IPS-20b (cell line): ENCODE measurements around the gene TFDP1.
"Not testable (repeated sequence)": the region's sequence is repeated elsewhere in the genome, so short reads cannot be mapped to it uniquely, and the experiment has no call there.

Experiments
- H3K27ac ChIP-seq: one replicate; pipeline ENCODE4 v1.5.1; 2013; ENCODE audit warnings: low read length
- H3K27me3 ChIP-seq: 2 replicates; pipeline ENCODE4 v1.6.1; 2013; ENCODE audit warnings: mild to moderate bottlenecking, low read length, inconsistent platforms; ENCODE audit not compliant: insufficient read depth
- H3K36me3 ChIP-seq: 2 replicates; pipeline ENCODE4 v1.6.1; 2013; ENCODE audit warnings: low read depth, mild to moderate bottlenecking, inconsistent platforms, low read length, moderate library complexity; ENCODE audit not compliant: insufficient read depth
- H3K4me1 ChIP-seq: 2 replicates; pipeline ENCODE4 v1.6.1; 2013; ENCODE audit warnings: mild to moderate bottlenecking, control low read depth, inconsistent platforms, low read length, moderate library complexity; ENCODE audit not compliant: insufficient read depth
- H3K4me3 ChIP-seq: 2 replicates; pipeline ENCODE4 v1.5.1; 2013; ENCODE audit warnings: mild to moderate bottlenecking, low read length, inconsistent platforms
- H3K9ac ChIP-seq: 2 replicates; pipeline ENCODE4 v1.6.1; 2013; ENCODE audit warnings: low read depth, mild to moderate bottlenecking, inconsistent platforms, low read length, moderate library complexity
- H3K9me3 ChIP-seq: 2 replicates; pipeline ENCODE4 v1.6.1; 2013; ENCODE audit warnings: mild to moderate bottlenecking, low read depth, low read length, inconsistent platforms; ENCODE audit not compliant: insufficient read depth

TFDP1 gene

DNA sequence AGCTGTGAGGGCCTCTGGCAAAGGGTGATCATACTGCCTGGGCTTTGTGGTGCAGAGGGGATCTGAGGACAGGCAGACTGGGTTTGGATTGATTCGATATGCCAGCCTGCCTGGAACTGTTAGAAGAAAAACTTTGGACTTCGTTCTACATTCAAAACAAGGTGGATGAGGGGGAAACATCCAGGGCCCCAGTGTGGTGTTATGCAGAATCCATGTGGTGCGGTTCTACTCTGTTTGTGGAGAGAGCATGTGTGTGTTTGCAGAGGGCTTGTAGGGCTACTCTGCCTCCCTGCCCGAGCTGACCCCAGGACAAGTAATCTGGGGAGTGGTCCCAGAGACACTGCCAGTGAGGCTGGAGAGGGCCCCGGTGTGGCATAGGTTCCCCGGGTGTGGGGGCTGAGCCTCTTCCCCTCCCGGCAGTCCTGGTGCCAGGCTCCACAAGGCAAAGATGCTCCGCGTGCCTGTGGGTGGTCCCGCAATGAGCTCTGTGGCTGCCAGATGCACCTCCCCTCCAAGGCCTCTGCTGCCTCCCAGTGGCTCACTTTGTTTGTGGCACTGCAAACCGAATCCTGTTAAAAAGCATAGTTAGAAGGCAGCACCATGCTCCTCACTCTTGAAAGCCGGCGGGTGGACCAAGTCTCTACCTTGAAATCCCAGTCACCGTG, 22.3 kb upstream of the TFDP1 start:
- no peaks in the 10 kb centered on the region for H3K36me3 ChIP-seq
- no peaks in the 10 kb centered on the region for H3K27me3 ChIP-seq
- no peaks in the 10 kb centered on the region for H3K9me3 ChIP-seq
- H3K9ac ChIP-seq = no peak overlapping the region
- H3K4me1 ChIP-seq = peaks cover 3% of the 10 kb centered on the region; the same call in 1 of the 2 replicates
- no peak overlapping the region for H3K27ac ChIP-seq
- no peak overlapping the region for H3K4me3 ChIP-seq

DNA sequence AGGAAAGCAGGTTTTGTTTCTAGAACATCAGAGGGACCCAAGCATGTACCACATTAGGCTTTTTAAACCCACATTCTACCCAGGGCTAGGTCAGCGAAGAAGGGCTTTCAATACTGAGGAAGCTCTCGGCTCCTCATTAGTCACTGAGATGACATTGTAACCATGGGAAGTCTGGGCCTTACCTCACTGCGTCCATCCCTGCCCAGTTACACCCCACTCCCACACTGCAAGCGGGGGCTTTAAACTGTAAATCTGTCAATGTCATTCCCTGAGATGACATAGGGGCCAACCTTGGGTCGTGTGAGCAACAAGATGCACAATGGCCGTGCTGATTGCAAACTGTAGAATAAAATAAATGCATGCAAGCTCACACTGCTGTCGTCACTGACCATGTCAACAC, 21.7 kb upstream of the TFDP1 start:
- Histone ChIP-seq H3K36me3 (no peaks in the 10 kb centered on the region), H3K9ac (no peak overlapping the region), H3K4me1 (peaks cover 3% of the 10 kb centered on the region; the same call in 1 of the 2 replicates), H3K27me3 (no peaks in the 10 kb centered on the region), H3K4me3 (no peak overlapping the region), H3K27ac (no peak overlapping the region), H3K9me3 (no peaks in the 10 kb centered on the region)

DNA sequence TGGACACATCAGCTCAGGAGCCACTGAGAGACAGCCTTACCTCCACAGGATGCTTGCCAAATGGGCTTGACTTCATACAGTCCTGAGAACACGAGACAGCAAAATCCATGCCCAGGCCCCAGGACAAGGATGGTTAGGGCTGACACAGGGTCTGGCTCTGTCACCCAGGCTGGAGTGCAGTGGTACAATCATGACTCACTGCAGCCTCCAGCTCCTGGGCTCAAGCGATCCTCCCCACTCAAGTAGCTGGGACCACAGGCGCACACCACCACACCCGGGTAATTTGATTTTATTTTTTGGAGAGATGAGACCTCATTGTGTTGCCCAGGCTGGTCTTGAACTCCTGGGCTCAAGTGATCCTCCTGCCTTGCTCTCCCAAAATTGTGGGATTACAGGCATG, 21.0 kb upstream of the TFDP1 start:
- not testable (repeated sequence) for H3K36me3 ChIP-seq, H3K27ac ChIP-seq, H3K4me3 ChIP-seq, H3K27me3 ChIP-seq, H3K9ac ChIP-seq, H3K9me3 ChIP-seq, H3K4me1 ChIP-seq

DNA sequence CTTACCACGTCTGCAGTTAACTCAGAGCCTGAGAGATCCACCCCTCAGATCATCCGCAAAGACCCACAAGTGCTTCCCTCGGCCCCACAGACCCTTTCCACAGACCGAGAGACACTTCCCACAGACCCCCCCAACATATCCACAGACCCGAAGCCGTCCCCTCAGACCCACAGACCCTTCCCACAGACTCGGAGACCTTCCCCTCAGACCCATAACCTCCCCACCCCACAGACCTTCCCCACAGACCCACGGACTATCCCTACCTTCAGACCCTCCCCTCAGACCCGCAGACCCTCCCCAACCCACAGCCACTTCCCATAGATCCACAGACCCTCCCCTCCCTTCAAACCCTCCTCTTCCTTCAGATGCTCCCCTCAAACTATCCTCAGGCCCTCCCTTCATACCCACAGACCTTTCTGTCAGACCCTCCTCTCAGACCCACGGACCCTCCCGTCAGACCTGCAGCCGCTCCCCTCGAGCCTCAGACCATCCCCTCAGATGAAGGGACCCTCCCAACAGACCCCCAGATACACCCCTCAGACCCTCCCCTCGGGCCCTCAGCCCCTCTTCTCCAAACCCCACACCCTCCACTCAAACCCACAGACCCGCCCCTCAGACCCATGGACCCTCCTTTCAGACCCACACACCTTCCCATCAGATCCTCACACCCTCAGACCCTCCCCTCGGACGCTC, 20.1 kb upstream of the TFDP1 start:
- Histone ChIP-seq H3K9ac (no peak overlapping the region), H3K27ac (no peak overlapping the region), H3K36me3 (no peaks in the 10 kb centered on the region), H3K9me3 (no peaks in the 10 kb centered on the region), H3K4me3 (no peak overlapping the region), H3K4me1 (peaks cover 3% of the 10 kb centered on the region; the same call in 1 of the 2 replicates), H3K27me3 (no peaks in the 10 kb centered on the region)

DNA sequence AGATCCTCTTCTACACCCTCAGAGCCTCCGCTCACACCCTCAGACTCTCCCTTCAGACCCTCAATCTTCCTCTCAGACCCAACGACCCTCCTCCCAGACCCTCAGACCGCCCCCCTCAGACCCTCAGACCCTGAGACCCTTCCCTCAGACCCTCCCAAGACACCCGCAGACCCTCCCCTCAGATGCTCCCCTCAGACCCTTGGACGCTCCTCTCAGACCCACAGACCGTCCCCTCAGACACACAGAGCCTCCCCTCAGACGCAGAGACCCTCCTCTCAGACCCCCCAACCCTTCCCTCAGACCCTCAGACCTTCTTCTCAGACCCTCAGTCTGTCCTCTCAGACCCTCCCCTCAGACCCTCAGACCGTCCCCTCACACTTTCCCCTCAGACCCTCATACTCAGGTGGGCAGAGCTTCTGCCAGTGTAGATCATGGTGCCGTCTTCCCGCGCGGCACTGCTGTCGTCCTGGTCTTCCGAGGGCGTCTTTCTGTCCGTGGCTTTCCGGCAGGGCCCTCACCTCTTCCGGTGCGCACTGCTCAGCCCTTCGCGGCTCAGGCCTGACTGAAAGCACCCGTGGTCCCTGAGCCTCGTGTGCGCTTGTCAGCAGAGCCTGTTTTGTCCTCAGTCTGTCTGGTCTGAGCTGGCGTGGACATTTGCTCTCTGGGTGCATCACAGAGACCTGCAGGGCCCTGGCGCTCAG, 18.9 kb upstream of the TFDP1 start:
- Histone ChIP-seq H3K9ac (no peak overlapping the region), H3K4me1 (peaks cover 3% of the 10 kb centered on the region; the same call in 1 of the 2 replicates)

DNA sequence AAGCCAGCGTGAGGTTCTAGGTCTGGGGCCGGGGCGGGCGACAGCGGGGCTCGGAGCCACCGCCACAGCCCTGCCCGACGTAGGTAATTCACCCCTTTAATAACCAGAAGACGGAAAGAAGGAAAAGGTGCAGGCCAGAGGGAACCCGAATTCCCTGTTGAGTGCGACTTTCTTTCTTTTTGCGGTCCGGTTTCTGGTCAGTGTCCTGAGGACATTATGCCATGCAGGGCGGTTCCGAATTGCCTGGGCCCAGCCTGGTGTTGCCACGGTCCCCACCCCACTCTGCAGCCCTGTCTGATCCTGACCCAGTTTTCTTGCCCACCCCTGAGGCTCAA, 18.4 kb upstream of the TFDP1 start:
- Histone ChIP-seq H3K27ac (no peak overlapping the region), H3K9ac (no peak overlapping the region), H3K4me3 (no peak overlapping the region), H3K36me3 (no peaks in the 10 kb centered on the region), H3K4me1 (peaks cover 3% of the 10 kb centered on the region; the same call in 1 of the 2 replicates), H3K9me3 (no peaks in the 10 kb centered on the region), H3K27me3 (no peaks in the 10 kb centered on the region)

More for the DNA sequence above, 18.9 kb upstream of the TFDP1 start:
- H3K4me3 ChIP-seq = no peak overlapping the region
- H3K27ac ChIP-seq = no peak overlapping the region
- H3K27me3 ChIP-seq = no peaks in the 10 kb centered on the region
- H3K9me3 ChIP-seq = no peaks in the 10 kb centered on the region
- no peaks in the 10 kb centered on the region for H3K36me3 ChIP-seq

DNA sequence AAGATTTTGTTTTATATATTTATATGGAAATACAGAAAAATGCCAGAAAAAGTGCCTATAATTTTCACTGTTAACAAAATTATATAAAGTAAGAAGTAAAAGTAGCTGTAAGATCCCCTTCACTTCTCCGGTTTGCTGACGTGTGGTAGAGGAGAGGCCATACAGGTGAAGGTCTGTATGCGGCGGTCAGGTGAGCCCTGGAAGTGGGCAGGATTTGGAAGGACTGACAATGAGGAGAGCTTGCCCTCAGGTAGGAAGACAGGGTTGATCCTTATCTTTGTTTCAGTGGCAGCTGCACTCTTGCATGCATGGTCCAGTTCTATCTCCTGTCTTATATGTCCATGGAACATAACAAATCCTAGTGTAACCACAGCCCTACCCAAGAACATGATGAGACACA, 16.9 kb upstream of the TFDP1 start:
- Histone ChIP-seq H3K27me3 (no peaks in the 10 kb centered on the region), H3K4me1 (no peaks in the 10 kb centered on the region), H3K36me3 (no peaks in the 10 kb centered on the region), H3K9ac (no peak overlapping the region), H3K27ac (no peak overlapping the region), H3K4me3 (no peak overlapping the region), H3K9me3 (peaks cover 5% of the 10 kb centered on the region; the same call in 1 of the 2 replicates)

DNA sequence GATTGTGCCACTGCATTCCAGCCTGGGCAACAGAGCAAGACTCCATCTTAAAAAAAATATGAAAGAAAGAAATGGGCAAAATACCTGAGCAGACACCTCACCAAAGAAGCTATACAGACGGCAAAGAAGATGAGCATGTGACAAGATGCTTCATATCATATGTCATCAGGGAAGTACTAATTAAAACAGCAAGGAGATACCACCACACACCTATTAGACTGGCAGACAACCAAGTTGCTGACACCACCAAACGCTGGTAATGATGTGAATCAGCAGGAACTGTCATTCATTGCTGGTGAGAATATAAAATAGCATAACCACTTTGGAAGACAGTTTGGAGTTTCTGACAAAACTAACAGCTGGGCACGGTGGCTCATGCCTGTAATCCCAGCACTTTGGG, 11.5 kb upstream of the TFDP1 start:
- no peaks in the 10 kb centered on the region for H3K36me3 ChIP-seq
- H3K27me3 ChIP-seq = no peaks in the 10 kb centered on the region
- no peaks in the 10 kb centered on the region for H3K4me1 ChIP-seq

DNA sequence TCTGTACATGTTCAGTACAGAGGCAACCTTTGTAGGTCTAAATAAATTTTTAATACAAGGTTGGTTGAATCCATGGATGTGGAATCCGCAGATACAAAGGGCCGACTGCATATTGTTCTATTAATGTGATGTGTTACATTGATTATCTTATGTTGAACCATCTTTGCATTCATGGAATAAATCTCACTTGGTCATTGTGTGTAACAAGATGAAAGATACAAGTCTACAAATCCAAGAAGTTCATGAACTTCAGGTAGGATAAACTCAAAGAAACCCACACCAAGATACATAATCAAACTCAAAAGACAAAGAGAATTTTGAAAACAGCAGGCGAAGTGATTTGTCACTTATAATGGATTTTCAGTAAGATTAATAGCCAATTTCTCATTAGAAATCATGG, 8.0 kb upstream of the TFDP1 start:
- Histone ChIP-seq H3K9ac (no peak overlapping the region), H3K27ac (no peak overlapping the region), H3K4me3 (no peak overlapping the region), H3K4me1 (no peaks in the 10 kb centered on the region), H3K36me3 (no peaks in the 10 kb centered on the region), H3K9me3 (peaks cover 20% of the 10 kb centered on the region), H3K27me3 (no peaks in the 10 kb centered on the region)

More for the DNA sequence above, 11.5 kb upstream of the TFDP1 start:
- no peak overlapping the region for H3K4me3 ChIP-seq
- no peak overlapping the region for H3K9ac ChIP-seq
- peaks cover 20% of the 10 kb centered on the region for H3K9me3 ChIP-seq
- H3K27ac ChIP-seq = no peak overlapping the region

DNA sequence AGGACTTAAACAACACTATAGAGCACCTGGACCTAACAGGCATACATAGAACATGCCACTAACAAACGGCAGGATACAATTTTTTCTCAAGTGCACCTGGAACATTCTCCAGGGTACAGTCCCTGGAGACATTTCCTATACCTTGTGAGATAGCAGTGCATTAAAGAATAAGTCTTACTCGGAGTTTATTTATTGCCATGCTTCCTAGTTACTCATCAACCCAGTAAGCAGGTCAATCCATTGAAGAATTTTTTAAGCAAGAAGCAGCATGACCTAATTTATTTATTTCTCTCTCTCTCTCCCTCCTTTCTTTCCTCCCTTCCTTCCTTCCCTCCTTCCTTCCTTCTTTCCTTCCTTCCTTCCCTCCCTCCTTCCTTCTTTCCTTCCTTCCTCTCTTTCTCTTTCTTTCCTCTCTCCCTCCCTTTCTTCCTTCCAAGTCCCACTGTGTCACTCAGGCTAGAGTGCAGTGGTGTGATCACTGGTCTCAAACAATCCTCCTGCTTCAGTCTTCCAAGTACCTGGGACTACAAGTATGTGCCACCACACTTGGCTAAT, 6.6 kb upstream of the TFDP1 start:
- Histone ChIP-seq H3K4me1 (no peaks in the 10 kb centered on the region), H3K4me3 (no peak overlapping the region)

DNA sequence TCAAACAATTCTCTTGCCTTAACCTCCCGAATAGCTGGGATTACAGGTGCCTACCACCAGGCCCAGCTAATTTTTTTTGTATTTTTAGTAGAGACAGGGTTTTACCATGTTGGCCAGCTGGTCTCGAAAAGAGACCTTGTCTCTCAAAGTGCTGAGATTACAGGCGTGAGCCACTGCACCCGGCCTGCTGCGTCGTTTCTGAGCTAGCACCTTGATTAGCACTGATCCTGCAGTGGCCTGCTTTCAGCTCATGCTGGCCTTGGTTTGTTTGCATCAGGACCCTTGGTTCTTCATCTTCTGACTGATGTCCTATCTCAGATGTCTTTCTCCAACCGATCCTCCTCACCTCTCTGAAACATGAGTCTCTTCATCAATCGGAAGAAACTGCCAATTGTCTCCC, 4.9 kb upstream of the TFDP1 start:
- H3K9me3 ChIP-seq = peaks cover 15% of the 10 kb centered on the region
- no peaks in the 10 kb centered on the region for H3K36me3 ChIP-seq
- H3K27me3 ChIP-seq = no peaks in the 10 kb centered on the region
- H3K9ac ChIP-seq = no peak overlapping the region
- no peaks in the 10 kb centered on the region for H3K4me1 ChIP-seq
- no peak overlapping the region for H3K27ac ChIP-seq
- no peak overlapping the region for H3K4me3 ChIP-seq

More for the DNA sequence above, 6.6 kb upstream of the TFDP1 start:
- Histone ChIP-seq H3K9me3 (peaks cover 15% of the 10 kb centered on the region), H3K36me3 (no peaks in the 10 kb centered on the region), H3K27ac (no peak overlapping the region), H3K27me3 (no peaks in the 10 kb centered on the region), H3K9ac (no peak overlapping the region)
